Smooth muscle cell (in vitro differentiated cells): ENCODE measurements around the gene KCTD1. TPM values are rescaled to one million over a fixed set of nuclear protein-coding genes. Genes with fewer than 3 reads are reported as not detected.

Experiments
- DNase-seq: peaks from one replicate; lab custom pipeline; 2025; ENCODE audit not compliant: unreplicated experiment; lab: John Stamatoyannopoulos, UW
- H2AFZ ChIP-seq: fragments of 200-600 bp; sonication (generic); 2 replicates; pipeline ENCODE4 v1.6.0; 2016; ENCODE audit warnings: antibody characterized with exemption, low read depth, mild to moderate bottlenecking
- H3F3A ChIP-seq: fragments of 200-600 bp; sonication (generic); 2 replicates; pipeline ENCODE4 v1.6.0; 2017; ENCODE audit warnings: antibody characterized with exemption, low read depth
- H3K27ac ChIP-seq: fragments of 200-600 bp; sonication (generic); 2 replicates; pipeline ENCODE4 v1.5.1; 2016; ENCODE audit warnings: low read depth, mild to moderate bottlenecking
- H3K27me3 ChIP-seq: fragments of 200-600 bp; sonication (generic); 2 replicates; pipeline ENCODE4 v1.6.1; 2016; ENCODE audit warnings: low read depth, mild to moderate bottlenecking
- H3K36me3 ChIP-seq: fragments of 200-600 bp; sonication (generic); 2 replicates; pipeline ENCODE4 v1.5.1; 2016; ENCODE audit warnings: low read depth
- H3K4me1 ChIP-seq: fragments of 200-600 bp; sonication (generic); 2 replicates; pipeline ENCODE4 v1.5.1; 2016; ENCODE audit warnings: low read depth
- H3K4me2 ChIP-seq: fragments of 200-600 bp; sonication (generic); 2 replicates; pipeline ENCODE4 v1.6.0; 2016; ENCODE audit warnings: mild to moderate bottlenecking
- H3K4me3 ChIP-seq: fragments of 200-600 bp; sonication (generic); 2 replicates; pipeline ENCODE4 v1.5.1; 2016; ENCODE audit warnings: mild to moderate bottlenecking
- H3K79me2 ChIP-seq: fragments of 200-600 bp; sonication (generic); 2 replicates; pipeline ENCODE4 v1.6.0; 2016; ENCODE audit warnings: low read depth, mild to moderate bottlenecking
- H3K9ac ChIP-seq: fragments of 200-600 bp; sonication (generic); 2 replicates; pipeline ENCODE4 v1.6.0; 2016; ENCODE audit warnings: low read depth
- H3K9me3 ChIP-seq: fragments of 200-600 bp; sonication (generic); replicated peaks from 2 replicates; pipeline ENCODE4 v1.5.1; 2016; ENCODE audit warnings: low read depth
- H4K20me1 ChIP-seq: fragments of 200-600 bp; sonication (generic); 2 replicates; pipeline ENCODE4 v1.6.0; 2016; ENCODE audit warnings: low read depth
- CTCF ChIP-seq: fragments of 200-600 bp; sonication (generic); IDR thresholded peaks from 2 replicates; pipeline ENCODE4 v1.5.1; 2017; ENCODE audit warnings: borderline replicate concordance, mild to moderate bottlenecking, antibody characterized with exemption; ENCODE audit not compliant: insufficient read depth, poor library complexity, severe bottlenecking
- WGBS: methylation state at CpG from one replicate; pipeline ENCODE4 v1.1.7; 2016; ENCODE audit warnings: low lambda C conversion rate; 5-methylcytosine and 5-hydroxymethylcytosine counted together
- polyA plus RNA-seq: library from polyadenylated mRNA; unstranded; fragments of >200 nt; fragmentation: Nextera tagmentation; extraction: Ambion mirVana; gene quantifications from 2 replicates; pipeline ENCODE4 v1.2.1, GENCODE V29; 2016
- total RNA-seq: library from RNA; depleted of rRNA; stranded (reverse); fragments of >200 nt; gene quantifications from 2 replicates; pipeline ENCODE4 v1.2.3, GENCODE V29; 2014

The KCTD1 gene
- total and polyA plus RNA-seq, 2 experiments from 2014 or later: 2.3 to 11.4 TPM

GRCh38 chr18:26544451-26544850 is 3.9 kb downstream of the KCTD1 start:
- H3F3A ChIP-seq: no peaks in the 10 kb centered on the region
- no peaks in the 10 kb centered on the region for H3K36me3 ChIP-seq
- no peak overlapping the region for H2AFZ ChIP-seq
- peaks cover 6% of the 10 kb centered on the region for H3K27me3 ChIP-seq
- peak overlapping the region; percentile 26 for H3K4me3 ChIP-seq
- no peak overlapping the region for H3K9ac ChIP-seq
- no peak for TF ChIP-seq CTCF
- peak overlapping the region; percentile 94 for H3K4me2 ChIP-seq
- no peaks in the 10 kb centered on the region for H3K9me3 ChIP-seq
- no peak for DNase-seq
- peaks cover 75% of the 10 kb centered on the region for H4K20me1 ChIP-seq
- peaks cover 13% of the 10 kb centered on the region for H3K4me1 ChIP-seq
- WGBS: 59% methylated on average over 4 of the region's 4 CpGs
- H3K79me2 ChIP-seq: peaks cover 7% of the 10 kb centered on the region
- no peak overlapping the region for H3K27ac ChIP-seq

DNA sequence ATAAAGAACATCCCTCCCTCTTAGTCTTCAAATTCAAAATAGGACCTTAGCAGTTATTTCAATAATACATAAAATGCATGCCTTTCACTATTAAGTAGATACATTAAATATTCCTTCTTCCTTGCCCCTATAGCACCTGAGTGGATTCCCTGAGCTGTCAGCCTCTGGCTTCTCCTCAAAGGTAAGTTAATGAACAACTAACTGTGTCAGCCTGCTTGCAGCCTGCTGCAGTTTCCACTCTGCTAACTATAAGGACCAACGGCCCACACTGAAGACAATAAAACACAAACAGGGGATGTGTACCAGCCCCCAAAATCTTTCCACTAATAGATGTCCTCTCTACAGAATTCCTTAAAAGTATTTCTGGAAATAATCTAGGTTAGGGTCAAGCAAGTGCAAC is 5.0 kb downstream of the KCTD1 start:
- no peak overlapping the region for H2AFZ ChIP-seq
- TF ChIP-seq CTCF: no peak
- H3K79me2 ChIP-seq: peaks cover 7% of the 10 kb centered on the region

DNA sequence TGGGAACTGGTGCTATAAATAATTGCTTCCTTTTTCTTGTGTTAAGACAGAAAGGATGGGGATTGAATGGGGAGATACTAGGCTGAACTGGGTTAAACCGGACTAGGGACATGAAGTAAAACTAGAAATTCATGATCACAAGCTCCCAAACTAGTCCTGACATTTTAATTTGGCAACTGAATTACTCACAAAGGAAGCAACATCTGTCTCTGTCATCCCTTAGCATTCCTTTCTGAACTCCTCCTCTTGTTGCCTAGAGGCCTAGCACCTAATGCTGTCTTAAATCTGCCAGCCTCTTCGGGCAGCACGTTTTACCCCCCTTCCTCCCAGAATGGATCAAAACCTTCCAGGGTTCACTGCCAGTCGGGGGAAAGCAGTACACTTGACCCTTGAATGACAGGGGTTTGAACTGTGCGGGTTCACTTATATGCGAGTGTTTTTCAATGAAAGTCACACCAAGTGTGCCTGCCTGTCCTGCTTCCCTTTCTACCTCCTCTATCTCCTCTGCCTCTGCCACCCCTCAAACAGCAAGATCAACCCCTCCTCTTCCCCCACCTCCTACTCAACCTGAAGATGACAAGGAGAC is 8.2 kb downstream of the KCTD1 start:
- Histone ChIP-seq H3K27me3 (no peaks in the 10 kb centered on the region), H3K4me2 (no peak overlapping the region), H3K36me3 (no peaks in the 10 kb centered on the region), H2AFZ (no peak overlapping the region), H3K4me3 (no peak overlapping the region), H3K9me3 (no peaks in the 10 kb centered on the region), H3K79me2 (peaks cover 7% of the 10 kb centered on the region), H4K20me1 (peaks cover 78% of the 10 kb centered on the region), H3K27ac (peak overlapping the region; percentile 4), H3F3A (no peaks in the 10 kb centered on the region), H3K4me1 (peaks cover 10% of the 10 kb centered on the region), H3K9ac (no peak overlapping the region)
- DNase-seq: no peak
- 66% methylated on average over 6 of the region's 6 CpGs for WGBS
- TF ChIP-seq CTCF: no peak

More for the DNA sequence above, 5.0 kb downstream of the KCTD1 start:
- Histone ChIP-seq H3K4me3 (no peak overlapping the region), H3K27me3 (peaks cover 6% of the 10 kb centered on the region), H3K9me3 (no peaks in the 10 kb centered on the region), H4K20me1 (peaks cover 85% of the 10 kb centered on the region), H3F3A (no peaks in the 10 kb centered on the region), H3K9ac (no peak overlapping the region), H3K27ac (no peak overlapping the region), H3K4me1 (peaks cover 13% of the 10 kb centered on the region), H3K36me3 (no peaks in the 10 kb centered on the region), H3K4me2 (no peak overlapping the region)
- no peak for DNase-seq
- WGBS: 89% methylated on average over 1 of the region's 1 CpG

- DNase-seq: no peak
- H3K36me3 ChIP-seq: no peaks in the 10 kb centered on the region
- H3K4me1 ChIP-seq: peaks cover 5% of the 10 kb centered on the region
- H3F3A ChIP-seq: no peaks in the 10 kb centered on the region
- WGBS: 76% methylated on average over 2 of the region's 2 CpGs
- H3K27ac ChIP-seq: no peak overlapping the region
- H4K20me1 ChIP-seq: peaks cover 63% of the 10 kb centered on the region
- peaks cover 7% of the 10 kb centered on the region for H3K79me2 ChIP-seq
- H3K9ac ChIP-seq: no peak overlapping the region
- H2AFZ ChIP-seq: no peak overlapping the region
- no peak overlapping the region for H3K4me2 ChIP-seq
- TF ChIP-seq CTCF: no peak
- no peaks in the 10 kb centered on the region for H3K9me3 ChIP-seq
- H3K4me3 ChIP-seq: no peak overlapping the region
- no peaks in the 10 kb centered on the region for H3K27me3 ChIP-seq
Measured at GRCh38 chr18:26538524-26538923, 9.8 kb downstream of the KCTD1 start.
